Iris pigment epithelial cell (primary cell): Measurements from ENCODE around the gene CHST3.
"Not testable (repeated sequence)": the region's sequence is repeated elsewhere in the genome, so short reads cannot be mapped to it uniquely, and the experiment has no call there.

Experiments used
- DNase-seq: peaks from one replicate; pipeline ENCODE4 v3.0.0-alpha.2; 2011; ENCODE audit warnings: low read depth

CHST3 gene

DNA sequence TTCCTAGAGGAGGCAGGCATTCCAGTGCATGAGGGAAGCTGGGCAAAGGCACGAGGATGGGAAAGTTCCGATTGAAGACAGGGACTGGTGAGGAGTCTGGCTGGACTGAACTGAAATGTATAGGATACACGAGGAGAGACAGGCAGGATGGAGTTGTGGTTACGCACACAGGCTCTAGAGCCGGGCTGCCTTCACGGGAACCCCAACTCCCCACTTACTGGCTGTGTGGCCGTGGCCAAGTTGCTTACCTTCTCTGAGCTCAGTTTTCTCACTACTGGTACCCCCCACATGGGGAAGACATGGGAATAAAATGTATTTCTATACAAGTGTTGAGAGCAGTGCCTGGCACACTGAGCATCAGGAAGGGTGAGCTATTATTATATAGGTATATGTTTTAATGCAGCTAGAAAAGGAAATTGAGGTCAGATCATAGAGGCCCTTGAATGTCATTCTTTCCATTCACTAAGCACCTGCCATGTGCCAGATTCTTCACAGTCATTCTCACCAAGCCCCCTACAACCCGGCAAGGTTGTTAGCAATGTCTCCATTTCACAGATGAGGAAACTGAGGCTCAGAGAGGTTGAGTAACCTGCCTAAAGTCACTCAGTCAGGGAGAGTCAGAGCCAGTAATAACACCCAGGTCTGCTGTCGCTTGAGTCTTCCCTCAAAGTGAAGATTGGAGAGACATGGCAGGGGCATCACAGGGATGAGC is 9.7 kb downstream of the CHST3 start:
- DNase-seq = no peak

DNA sequence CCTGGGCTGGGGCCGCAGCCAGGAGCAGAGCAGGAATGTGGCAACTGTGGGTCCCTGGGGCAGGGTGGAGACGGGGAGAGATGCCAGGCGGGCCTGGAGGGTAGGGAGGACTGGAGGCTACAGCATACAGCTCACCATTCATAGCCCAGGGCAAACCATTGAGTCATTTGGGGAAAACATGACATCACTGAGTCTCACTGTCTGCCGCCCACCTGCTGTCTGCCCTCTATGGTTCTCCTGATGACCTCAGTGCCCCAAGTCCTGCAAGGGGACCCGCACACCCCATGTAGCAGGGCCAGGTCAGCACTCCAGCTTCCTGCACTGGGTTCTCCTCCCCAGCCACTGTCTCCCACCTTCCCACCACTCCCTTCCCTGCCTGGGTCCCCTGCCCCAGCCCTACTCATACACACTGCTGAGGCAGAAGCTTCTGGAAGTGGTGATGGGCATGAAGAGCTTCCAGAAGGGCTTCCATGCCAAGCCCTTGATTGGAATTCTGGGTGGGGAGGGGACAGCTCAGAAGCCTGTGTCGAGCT is 10.4 kb downstream of the CHST3 start:
- DNase-seq = peak; percentile 62

DNA sequence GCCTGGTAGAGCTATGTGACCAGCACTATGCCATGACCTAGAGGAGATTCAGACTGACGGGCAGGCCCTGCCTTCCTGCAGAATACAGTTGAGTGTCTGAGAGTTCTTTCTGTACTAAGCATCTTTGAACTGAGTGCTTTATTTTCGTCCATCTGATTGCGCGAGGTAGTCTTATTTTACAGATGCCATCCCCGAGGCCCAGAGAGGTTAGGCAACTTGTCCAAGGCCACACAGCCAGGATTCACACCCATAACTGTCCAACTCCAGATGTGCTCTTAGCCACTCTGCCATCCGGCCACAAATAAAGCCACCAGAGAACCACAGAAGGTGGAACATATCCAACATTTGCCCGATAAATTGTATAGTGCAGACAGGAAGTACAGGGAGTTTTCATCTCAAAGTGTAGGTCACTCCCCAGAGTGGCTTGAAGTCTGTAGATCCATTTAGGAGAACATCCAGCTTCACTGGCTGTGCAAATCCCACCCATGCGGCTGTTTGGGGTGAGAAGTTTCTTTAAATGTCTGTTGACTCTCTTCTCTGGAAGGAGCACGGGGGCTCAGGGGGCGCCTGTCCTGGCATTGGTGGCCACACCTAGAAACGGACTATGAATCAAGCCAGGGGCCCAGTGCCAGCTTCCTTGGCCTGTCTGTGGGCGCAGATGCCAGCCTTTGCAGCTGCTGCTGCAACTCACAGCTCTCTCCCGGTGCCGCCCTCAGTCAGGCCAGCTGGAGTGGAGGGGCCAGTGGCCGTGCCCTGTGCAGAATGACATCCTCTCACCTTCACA is 11.1 kb downstream of the CHST3 start:
- no peak for DNase-seq

GRCh38 chr10:71975871-71976725 is 11.9 kb downstream of the CHST3 start:
- peak; percentile 65 for DNase-seq

GRCh38 chr10:71977614-71977903 is 13.4 kb downstream of the CHST3 start:
- not testable (repeated sequence) for DNase-seq

DNA sequence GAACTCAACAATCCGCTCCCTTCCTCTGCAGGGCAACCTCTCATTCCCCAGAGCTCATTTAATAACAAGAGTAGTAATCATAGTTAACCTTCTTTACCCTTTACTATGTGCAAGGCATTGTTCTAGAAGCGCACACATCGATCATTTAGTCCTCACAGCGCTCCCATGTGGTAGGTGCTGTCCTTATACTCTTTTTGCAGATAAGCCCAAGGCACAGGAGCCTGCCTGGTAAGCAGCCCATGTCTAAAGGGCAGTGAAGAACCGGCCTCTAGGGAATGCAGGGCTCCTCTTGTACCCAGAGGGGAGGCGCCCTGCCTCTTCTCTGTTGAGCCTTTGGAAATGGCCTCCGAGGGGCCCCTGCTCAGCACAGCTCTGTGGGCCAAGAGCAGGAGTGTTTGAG is 14.3 kb downstream of the CHST3 start:
- DNase-seq = no peak

GRCh38 chr10:71978988-71979691 is 14.9 kb downstream of the CHST3 start:
- DNase-seq = no peak

- DNase-seq = no peak
Measured at GRCh38 chr10:71979692-71980062, 15.5 kb downstream of the CHST3 start.

DNA sequence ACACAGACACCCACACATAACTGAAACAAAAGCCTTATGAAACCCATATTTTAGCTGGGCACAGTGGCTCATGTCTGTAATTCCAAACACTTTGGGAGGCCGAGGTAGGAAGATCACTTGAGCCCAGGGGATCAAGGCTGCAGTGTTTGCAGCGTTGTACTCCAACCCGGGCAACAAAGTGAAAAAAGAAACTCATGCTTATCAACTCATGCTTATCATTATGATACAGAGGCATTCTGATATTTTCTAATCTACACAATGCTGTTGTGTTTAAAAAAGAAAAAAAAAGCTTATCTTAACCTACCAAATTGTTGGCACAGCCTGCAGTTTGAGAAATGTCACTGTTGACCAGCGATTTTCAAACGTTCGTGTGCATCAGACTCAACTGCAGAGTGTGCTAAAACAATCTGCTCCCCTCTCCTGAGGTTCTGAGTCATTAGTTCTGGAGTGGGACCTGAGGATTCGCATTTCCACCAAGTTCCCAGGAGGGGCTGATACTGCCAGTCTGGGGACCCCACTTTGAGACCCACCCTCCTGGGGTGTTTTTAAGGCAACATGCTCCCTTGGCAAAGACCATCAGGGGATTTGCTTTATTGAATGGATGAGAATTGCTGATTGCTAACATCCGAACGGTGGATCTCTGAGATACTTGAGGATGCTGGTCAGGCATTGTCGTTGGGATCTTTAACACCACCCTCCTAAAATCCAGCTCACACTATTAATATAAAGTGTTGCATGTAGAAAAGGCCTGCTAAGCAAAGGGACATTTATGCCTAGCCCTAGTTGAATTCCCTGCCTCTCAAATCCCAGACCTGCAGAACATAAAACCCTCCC is 16.2 kb downstream of the CHST3 start:
- no peak for DNase-seq

GRCh38 chr10:71981015-71981875 is 17.1 kb downstream of the CHST3 start:
- DNase-seq = no peak

DNA sequence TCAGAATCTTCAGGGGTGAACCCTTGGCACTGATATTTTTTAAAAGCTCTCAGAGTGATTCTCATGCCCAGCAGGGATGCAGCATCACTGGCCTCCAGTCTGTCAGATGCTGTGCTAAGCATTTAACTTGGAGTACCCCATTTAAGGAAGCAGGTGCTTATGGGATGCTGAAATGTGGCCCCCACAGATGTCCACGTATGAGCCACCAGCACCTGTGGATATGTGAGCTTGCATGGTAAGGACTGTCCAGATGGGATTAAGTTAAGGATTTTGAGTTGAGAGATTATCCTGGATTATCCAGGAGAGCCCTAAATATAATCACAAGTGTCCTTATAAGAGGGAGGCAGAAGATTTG is 17.7 kb downstream of the CHST3 start:
- no peak for DNase-seq

- DNase-seq = no peak
Measured at GRCh38 chr10:71982269-71983178, 18.3 kb downstream of the CHST3 start.

DNA sequence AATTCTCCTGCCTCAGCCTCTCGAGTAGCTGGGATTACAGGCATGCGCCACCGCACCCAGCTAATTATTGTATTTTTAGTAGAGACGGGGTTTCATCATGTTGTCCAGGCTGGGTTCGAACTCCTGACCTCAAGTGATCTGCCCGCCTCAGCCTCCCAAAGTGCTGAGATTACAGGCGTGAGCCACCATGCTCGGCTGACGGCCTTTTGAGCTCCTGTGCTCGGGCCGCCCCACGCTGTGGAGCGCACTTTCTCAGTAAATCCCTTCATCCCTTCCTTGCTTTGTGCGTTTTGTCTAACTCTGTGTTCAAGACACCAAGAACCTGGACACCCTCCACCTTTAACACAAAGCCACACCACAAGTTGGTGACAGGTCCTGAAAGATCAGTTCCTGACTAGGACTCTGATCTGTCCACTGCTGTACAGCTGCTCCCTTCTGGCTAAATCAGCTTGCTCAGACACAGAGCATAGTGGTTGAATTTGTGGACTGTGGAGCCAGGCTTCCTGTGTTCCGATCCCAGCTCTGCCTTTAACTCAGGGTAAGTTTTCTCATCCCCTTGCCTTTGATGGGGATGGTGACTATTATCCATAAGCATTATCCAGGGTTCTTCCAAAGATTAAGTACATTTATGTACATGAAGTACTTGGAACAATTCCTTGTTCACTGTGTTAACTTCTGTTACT is 20.1 kb downstream of the CHST3 start:
- no peak for DNase-seq

DNA sequence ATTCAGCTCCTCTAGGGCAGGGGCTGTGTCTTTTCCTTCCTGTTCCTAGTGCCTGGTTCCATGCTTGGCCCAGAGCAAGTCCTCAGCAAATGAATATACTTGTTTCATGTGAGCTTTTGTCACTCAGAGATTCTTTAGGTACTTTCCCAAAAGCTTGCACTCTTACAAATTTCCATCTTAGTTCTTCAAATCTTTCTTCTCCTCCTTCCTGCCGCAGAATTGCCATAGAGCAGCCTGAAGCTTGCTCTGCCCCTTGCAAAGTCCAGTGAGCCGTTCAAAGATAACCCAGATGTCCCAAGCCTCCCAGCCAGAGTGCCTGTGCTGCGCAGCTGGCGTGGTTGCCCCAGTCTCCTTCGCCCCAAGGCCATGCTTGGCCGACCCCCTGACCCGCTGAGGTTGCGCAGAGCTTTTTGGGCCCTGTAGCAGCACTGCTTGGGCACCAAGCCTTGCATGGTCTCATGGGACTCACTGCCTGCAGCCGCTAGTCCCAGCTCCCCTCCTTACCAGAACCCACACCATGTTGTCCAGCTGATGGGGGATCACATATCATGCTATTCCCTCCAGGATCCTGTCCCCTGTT is 20.7 kb downstream of the CHST3 start:
- DNase-seq = no peak

GRCh38 chr10:71985542-71986250 is 21.5 kb downstream of the CHST3 start:
- peak; percentile 78 for DNase-seq

DNA sequence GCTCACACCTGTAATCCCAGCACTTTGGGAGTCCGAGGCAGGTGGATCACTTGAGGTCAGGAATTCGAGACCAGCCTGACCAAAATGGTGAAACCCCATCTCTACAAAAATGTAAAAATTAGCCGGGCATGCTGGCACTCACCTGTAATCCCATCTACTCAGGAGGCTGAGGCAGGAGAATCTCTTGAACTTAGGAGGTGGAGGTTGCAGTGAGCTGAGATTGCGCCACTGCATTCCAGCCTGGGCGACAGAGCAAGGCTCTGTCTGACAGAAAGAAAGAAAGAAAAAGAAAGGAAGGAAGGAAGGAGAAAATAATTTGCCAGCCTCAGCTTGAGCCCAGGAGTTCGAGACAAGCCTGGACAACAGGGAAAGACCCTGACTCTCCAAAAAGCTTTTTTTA is 24.7 kb downstream of the CHST3 start:
- DNase-seq = not testable (repeated sequence)

DNA sequence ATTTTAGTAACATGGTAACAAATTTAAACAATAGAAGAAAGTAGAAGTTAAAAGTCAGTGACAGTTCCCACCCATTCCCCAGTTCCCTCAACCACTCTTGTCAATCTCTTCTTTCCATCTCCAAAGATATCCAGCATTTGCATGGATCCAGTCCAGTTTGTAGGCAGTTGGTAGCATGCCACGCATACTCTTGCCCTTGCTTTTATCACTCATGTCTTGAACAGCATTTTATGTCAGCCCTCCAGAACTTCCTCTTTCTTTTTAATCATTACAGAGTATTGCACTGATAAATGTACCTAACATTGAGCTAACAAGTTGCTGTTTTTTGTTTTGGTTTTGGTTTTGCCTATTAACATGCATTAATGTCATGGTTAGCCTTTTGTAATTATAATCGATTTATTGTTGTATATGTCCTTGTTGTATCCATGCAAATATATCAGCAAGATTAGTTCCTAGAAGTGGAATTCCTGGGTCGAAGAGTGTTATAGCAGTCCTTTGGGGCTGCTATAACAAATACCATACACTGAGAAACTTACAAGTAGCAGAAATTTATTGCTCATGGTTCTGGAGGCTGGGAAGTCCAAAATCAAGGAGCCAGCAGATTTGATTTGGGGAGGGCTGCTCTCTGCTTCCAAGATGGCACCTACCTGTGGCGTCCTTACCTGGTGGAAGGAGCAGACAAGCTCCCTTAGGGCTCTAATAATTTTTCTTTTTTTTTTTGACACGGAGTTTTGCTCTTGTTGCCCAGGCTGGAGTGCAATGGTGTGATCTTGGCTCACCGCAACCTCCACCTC is 25.7 kb downstream of the CHST3 start:
- no peak for DNase-seq
